Measurements from ENCODE around the gene PRRC1. TPM values are rescaled to one million over a fixed set of nuclear protein-coding genes. Genes with fewer than 3 reads are reported as not detected.

The PRRC1 gene
- total and polyA plus RNA-seq, 12 donors, result 19.1 to 128 (median 47.8) TPM

DNA sequence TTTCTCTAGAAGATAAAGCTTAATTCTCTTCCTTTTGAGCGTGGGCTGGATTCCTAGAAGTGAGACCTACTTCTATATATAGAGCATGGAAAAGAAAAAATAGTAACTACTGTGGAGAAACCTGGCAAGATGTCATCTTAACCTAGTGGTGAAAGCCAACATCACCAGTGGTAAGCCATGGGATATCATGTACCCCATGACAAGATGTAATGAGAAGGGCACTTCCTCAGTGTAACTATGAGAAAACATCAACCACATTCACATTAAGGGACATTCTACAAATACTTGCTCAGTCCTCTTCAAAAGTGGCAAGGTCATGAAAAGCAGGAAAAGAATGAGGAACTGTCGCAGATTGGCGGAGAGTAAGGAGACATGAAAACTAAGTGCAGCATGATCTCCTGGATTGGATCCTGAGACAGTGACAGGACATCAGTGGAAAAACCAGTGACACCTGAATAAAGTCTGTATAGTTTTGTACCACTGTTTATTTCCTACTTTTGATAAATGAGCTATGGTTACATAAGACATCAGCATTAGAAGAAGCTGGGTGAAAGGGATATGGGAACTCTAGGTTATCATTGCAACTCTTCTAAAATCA is 65.4 kb downstream of the PRRC1 start:
- H3K4me1 ChIP-seq (replicated peaks in 1 of 2), result no peaks in the 10 kb centered on the region
- H3K27ac ChIP-seq, result no peak overlapping the region
- no peak for TF ChIP-seq POLR2A (IDR thresholded peaks at IDR 0.05)
- TF ChIP-seq, protein P1, sequence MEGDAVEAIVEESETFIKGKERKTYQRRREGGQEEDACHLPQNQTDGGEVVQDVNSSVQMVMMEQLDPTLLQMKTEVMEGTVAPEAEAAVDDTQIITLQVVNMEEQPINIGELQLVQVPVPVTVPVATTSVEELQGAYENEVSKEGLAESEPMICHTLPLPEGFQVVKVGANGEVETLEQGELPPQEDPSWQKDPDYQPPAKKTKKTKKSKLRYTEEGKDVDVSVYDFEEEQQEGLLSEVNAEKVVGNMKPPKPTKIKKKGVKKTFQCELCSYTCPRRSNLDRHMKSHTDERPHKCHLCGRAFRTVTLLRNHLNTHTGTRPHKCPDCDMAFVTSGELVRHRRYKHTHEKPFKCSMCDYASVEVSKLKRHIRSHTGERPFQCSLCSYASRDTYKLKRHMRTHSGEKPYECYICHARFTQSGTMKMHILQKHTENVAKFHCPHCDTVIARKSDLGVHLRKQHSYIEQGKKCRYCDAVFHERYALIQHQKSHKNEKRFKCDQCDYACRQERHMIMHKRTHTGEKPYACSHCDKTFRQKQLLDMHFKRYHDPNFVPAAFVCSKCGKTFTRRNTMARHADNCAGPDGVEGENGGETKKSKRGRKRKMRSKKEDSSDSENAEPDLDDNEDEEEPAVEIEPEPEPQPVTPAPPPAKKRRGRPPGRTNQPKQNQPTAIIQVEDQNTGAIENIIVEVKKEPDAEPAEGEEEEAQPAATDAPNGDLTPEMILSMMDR (IDR thresholded peaks at IDR 0.05), result no peak
- no peak for DNase-seq
- H3K27me3 ChIP-seq, result no peaks in the 10 kb centered on the region
- WGBS, 4 donors, result 56 to 95% (median 80%) methylated on average over 3 of the region's 3 CpGs
- intact Hi-C loops (cut with DNase I), result no loop called here
- no peak overlapping the region for H3K4me3 ChIP-seq
- no peaks in the 10 kb centered on the region for H3K36me3 ChIP-seq (replicated peaks in 1 of 2)
- H3K9me3 ChIP-seq (replicated peaks in 1 of 3), result no peaks in the 10 kb centered on the region

DNA sequence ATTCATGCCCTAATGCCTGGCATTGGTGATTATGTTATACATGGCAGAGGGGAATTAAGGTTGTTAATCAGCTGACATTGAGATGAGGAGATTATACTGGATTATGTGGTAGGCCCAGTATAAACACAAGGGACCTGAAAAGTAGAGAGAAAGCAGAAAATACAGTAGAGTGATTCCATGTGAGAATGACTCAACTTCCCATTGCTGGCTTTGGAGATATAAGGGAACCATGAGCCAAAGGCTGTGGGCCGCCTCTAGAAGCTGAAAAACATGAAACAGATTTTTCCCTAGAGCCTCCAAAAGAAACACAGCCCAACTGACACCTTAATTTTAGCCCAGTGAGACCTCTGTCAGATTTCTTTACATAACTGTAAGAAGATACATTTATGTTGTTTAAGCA is 66.4 kb downstream of the PRRC1 start:
- H3K4me3 ChIP-seq, result no peak overlapping the region
- intact Hi-C loops (cut with DNase I), result no loop called here
- DNase-seq, result no peak
- TF ChIP-seq, protein P1 (IDR thresholded peaks at IDR 0.05), result no peak
- TF ChIP-seq POLR2A (IDR thresholded peaks at IDR 0.05), result no peak
- H3K27me3 ChIP-seq, result no peaks in the 10 kb centered on the region
- no peak overlapping the region for H3K27ac ChIP-seq
- 83 to 89% (median 87%) methylated on average over 1 of the region's 1 CpG for WGBS, 4 donors
- no peaks in the 10 kb centered on the region for H3K4me1 ChIP-seq (replicated peaks in 1 of 2)
- no peaks in the 10 kb centered on the region for H3K9me3 ChIP-seq (replicated peaks in 1 of 3)
- no peaks in the 10 kb centered on the region for H3K36me3 ChIP-seq (replicated peaks in 1 of 2)

DNA sequence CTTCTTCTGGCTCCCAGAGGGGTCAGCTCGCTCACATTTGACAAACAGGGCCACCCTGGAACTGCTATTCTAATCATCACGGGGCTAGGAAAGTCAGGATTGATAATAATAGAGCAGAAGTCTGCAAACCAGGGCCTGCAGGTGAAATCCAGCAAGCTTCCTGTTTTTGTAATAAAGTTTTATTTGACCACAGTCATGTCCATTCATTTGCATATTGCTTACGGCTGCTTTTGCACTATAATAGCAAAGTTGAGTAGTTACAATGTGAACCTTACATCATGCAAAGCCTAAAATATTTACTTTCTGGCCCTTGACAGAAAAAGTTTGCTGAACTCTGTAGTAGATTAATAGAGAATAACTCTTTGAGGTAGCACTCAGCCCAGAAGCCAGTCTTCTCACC is 68.2 kb downstream of the PRRC1 start:
- WGBS, 4 donors, result 56 to 71% (median 64%) methylated on average over 3 of the region's 3 CpGs
- Histone ChIP-seq H3K9me3 (replicated peaks in 1 of 3) (no peaks in the 10 kb centered on the region), H3K36me3 (replicated peaks in 1 of 2) (no peaks in the 10 kb centered on the region), H3K4me1 (replicated peaks in 1 of 2) (no peaks in the 10 kb centered on the region), H3K27ac (no peak overlapping the region), H3K4me3 (no peak overlapping the region), H3K27me3 (no peaks in the 10 kb centered on the region)
- no peak for DNase-seq
- no peak for TF ChIP-seq POLR2A (IDR thresholded peaks at IDR 0.05)
- TF ChIP-seq, protein P1 (IDR thresholded peaks at IDR 0.05), result no peak
- intact Hi-C loops (cut with DNase I), result no loop called here

DNA sequence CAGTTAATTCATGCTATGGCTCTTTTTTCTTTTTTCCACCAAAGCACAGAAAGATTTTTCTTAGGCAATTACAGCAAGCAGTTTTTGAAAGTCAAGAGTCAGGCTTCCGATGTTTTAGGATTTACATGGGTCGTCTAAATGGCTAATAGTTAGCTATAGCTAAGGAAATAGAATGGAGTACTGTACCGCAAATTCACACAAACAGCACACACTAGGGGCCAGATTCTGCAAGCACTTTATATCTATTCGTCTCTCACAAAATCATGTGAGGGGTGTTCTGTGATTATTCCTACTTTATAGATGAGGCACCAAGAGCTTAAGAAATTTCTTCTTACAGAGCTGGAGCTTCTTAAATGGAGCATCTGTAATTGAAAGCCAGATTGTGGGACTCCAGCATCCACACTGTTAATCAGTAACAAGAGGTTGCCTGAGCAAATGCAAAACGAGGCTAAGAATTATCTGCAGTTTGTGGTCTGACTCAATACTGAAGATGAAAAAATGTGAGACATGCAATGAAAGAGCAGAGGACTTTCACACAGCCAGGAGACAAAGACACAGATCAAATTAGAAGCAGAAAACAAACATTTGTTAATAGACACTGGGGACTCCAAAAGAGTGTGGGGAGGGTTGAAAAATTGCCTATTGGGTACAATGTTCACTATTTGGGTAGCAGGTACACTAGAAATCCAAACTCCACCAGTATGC is 68.8 kb downstream of the PRRC1 start:
- no peaks in the 10 kb centered on the region for H3K27me3 ChIP-seq
- 72 to 79% (median 74%) methylated on average over 5 of the region's 5 CpGs for WGBS, 4 donors
- no peak for DNase-seq
- H3K9me3 ChIP-seq (replicated peaks in 1 of 3), result no peaks in the 10 kb centered on the region
- no peak overlapping the region for H3K27ac ChIP-seq
- no peaks in the 10 kb centered on the region for H3K4me1 ChIP-seq (replicated peaks in 1 of 2)
- intact Hi-C loops (cut with DNase I), result no loop called here
- TF ChIP-seq, protein P1 (IDR thresholded peaks at IDR 0.05), result no peak
- TF ChIP-seq POLR2A (IDR thresholded peaks at IDR 0.05), result no peak
- no peaks in the 10 kb centered on the region for H3K36me3 ChIP-seq (replicated peaks in 1 of 2)
- no peak overlapping the region for H3K4me3 ChIP-seq

Data from adrenal gland (tissue), 12 donors.